Mesothelial cell of epicardium (in vitro differentiated cells): ENCODE data around the gene HCK. TPM values are rescaled to one million over a fixed set of nuclear protein-coding genes. Genes with fewer than 3 reads are reported as not detected.

Experiments
- DNase-seq, 2 experiments: peaks; one replicate each; pipeline ENCODE4 v3.0.0; 2021; ENCODE audit warnings: low spot score in 2 of 2; ENCODE audit not compliant: unreplicated experiment in 2 of 2
- H3K27ac Mint-ChIP-seq: 2 replicates; pipeline ENCODE4 v1.8.0; 2021; ENCODE audit warnings: mixed read lengths
- H3K27me3 Mint-ChIP-seq: 2 replicates; pipeline ENCODE4 v1.8.0; 2021; ENCODE audit warnings: low read depth, mixed read lengths
- H3K36me3 Mint-ChIP-seq: 2 replicates; pipeline ENCODE4 v1.8.0; 2021; ENCODE audit warnings: mixed read lengths
- H3K4me1 Mint-ChIP-seq: 2 replicates; pipeline ENCODE4 v1.8.0; 2021; ENCODE audit warnings: mixed read lengths
- H3K4me3 Mint-ChIP-seq: 2 replicates; pipeline ENCODE4 v1.8.0; 2021; ENCODE audit warnings: mild to moderate bottlenecking, moderate library complexity, mixed read lengths
- H3K9me3 Mint-ChIP-seq: 2 replicates; pipeline ENCODE4 v1.8.0; 2021; ENCODE audit warnings: mixed read lengths
- CTCF ChIP-seq: fragments of 200-600 bp; sonication (generic); IDR thresholded peaks from one replicate; pipeline ENCODE4 v1.5.0; 2021; ENCODE audit warnings: antibody characterized with exemption; ENCODE audit not compliant: unreplicated experiment
- total RNA-seq: library from RNA; stranded (reverse); gene quantifications from 3 replicates; pipeline ENCODE4 v1.2.1, GENCODE V29; 2021

The HCK gene
- total RNA-seq, 1 donor from 2014 or later, result not detected

DNA sequence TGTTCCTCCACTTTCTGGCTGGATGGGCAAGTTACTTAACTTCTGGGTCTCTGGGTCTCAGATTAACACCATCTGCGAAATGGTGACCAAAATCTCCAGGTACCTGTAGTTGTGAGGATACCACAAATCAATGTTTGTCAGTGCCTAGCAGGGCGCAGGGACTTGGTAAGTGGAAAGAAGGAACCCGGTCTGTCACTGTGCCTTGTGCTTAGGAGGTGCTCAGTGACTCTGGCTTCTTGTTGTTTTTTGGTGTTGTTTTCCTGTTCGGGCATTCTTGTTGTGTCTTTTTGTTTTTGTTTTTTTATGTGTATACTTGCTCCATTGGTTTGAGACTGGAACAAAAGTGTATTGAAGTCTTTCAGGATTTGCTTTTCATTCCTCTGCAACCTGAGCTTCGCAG is 75.3 kb downstream of the HCK start:
- H3K4me3 Mint-ChIP-seq, result no peak overlapping the region
- peaks cover 4% of the 10 kb centered on the region for H3K9me3 Mint-ChIP-seq
- TF ChIP-seq CTCF, result no peak
- peaks cover 8% of the 10 kb centered on the region for H3K4me1 Mint-ChIP-seq
- H3K36me3 Mint-ChIP-seq, result peaks cover 14% of the 10 kb centered on the region
- DNase-seq, result no peak
- no peaks in the 10 kb centered on the region for H3K27me3 Mint-ChIP-seq
- peak overlapping the region; percentile 30 for H3K27ac Mint-ChIP-seq

DNA sequence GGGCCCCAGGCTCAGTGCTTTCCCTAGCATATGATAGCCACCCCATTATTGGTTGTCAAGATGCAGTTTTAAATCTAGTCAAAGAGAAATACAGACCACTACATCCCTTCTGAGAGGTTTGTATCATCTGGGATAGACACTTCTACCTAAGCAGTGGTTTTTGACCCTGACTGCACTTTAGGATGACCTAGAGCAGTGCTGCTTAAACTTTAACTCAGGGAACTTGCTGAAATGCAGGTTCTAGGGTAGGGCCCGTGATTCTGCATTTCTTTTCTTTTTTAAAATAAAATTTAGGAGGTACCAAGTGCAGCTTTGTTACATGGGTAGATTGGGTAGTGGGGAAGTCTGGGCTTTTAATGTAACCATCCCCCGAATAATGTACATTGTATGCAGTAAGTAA is 76.1 kb downstream of the HCK start:
- H3K27ac Mint-ChIP-seq, result no peak overlapping the region
- no peaks in the 10 kb centered on the region for H3K27me3 Mint-ChIP-seq
- no peak overlapping the region for H3K4me3 Mint-ChIP-seq
- H3K9me3 Mint-ChIP-seq, result peaks cover 4% of the 10 kb centered on the region
- peaks cover 8% of the 10 kb centered on the region for H3K4me1 Mint-ChIP-seq
- peaks cover 14% of the 10 kb centered on the region for H3K36me3 Mint-ChIP-seq
- no peak for DNase-seq
- no peak for TF ChIP-seq CTCF

DNA sequence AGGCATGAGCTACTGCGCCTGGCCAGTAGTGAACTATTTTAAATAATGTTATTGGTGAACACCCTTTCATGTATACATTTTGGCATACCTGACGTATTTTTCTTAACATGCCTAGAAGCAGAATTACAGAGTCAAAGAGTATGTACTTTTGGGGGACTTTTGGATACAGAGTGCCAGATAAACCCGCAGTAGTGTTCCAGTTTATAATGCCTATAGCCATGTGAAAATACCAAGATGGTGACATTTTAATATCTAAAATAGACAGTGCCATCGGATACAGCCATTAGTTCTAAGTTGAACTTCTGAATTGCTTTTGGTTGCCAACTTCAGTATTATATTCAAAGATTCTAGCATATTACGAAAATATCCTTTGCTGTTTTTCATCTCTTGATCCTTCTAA is 77.8 kb downstream of the HCK start:
- Mint-ChIP-seq H3K36me3 (peaks cover 6% of the 10 kb centered on the region), H3K27me3 (no peaks in the 10 kb centered on the region), H3K4me1 (peaks cover 8% of the 10 kb centered on the region), H3K27ac (no peak overlapping the region), H3K9me3 (no peaks in the 10 kb centered on the region), H3K4me3 (no peak overlapping the region)
- DNase-seq, result no peak
- TF ChIP-seq CTCF, result no peak

- Mint-ChIP-seq H3K36me3 (peaks cover 3% of the 10 kb centered on the region), H3K27me3 (no peaks in the 10 kb centered on the region), H3K9me3 (no peaks in the 10 kb centered on the region), H3K4me1 (peaks cover 8% of the 10 kb centered on the region), H3K4me3 (no peak overlapping the region), H3K27ac (no peak overlapping the region)
- no peak for TF ChIP-seq CTCF
- no peak for DNase-seq
Measured at GRCh38 chr20:32130352-32130751, 78.3 kb downstream of the HCK start.

DNA sequence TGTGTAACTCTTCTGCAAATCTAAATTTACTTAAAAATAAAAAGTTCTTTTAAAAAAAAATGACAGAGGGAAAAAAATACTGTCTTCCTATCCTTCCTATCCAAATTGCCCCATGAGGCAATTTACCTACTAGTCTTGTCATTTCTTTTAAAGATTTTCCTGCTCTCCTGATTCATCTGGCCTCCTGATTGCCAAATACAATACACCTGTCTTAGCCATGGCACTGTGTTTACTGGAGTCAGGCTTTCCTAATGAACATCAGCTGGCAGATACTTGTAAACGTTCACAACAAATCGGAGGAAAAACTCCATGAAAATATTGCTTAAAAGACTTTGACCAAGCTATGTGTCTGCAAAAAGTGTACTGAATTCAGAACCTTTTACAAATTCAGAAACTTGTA is 78.9 kb downstream of the HCK start:
- no peak for TF ChIP-seq CTCF
- Mint-ChIP-seq H3K4me1 (peaks cover 7% of the 10 kb centered on the region), H3K27ac (no peak overlapping the region), H3K36me3 (peaks cover 3% of the 10 kb centered on the region), H3K9me3 (no peaks in the 10 kb centered on the region), H3K4me3 (no peak overlapping the region), H3K27me3 (no peaks in the 10 kb centered on the region)
- no peak for DNase-seq

GRCh38 chr20:32132911-32133549 is 81.0 kb downstream of the HCK start:
- Mint-ChIP-seq H3K36me3 (peaks cover 9% of the 10 kb centered on the region), H3K27me3 (no peaks in the 10 kb centered on the region), H3K4me3 (no peak overlapping the region), H3K9me3 (no peaks in the 10 kb centered on the region), H3K27ac (no peak overlapping the region), H3K4me1 (peaks cover 5% of the 10 kb centered on the region)
- TF ChIP-seq CTCF, result no peak
- DNase-seq, result no peak
